GM12891 (cell line): ENCODE results near the gene DAGLB.

Experiments
- POLR2A ChIP-seq: IDR thresholded peaks from 2 replicates; pipeline ENCODE4 v1.6.1; 2011; ENCODE audit warnings: low read depth, low read length, control low read depth
- POU2F2 ChIP-seq: IDR thresholded peaks from 2 replicates; pipeline ENCODE4 v1.6.1; 2011; ENCODE audit warnings: low read depth, mild to moderate bottlenecking, control low read depth, low read length, moderate library complexity
- TAF1 ChIP-seq: IDR thresholded peaks from 2 replicates; pipeline ENCODE4 v1.6.1; 2011; ENCODE audit warnings: low read depth, low read length, control low read depth

DNA sequence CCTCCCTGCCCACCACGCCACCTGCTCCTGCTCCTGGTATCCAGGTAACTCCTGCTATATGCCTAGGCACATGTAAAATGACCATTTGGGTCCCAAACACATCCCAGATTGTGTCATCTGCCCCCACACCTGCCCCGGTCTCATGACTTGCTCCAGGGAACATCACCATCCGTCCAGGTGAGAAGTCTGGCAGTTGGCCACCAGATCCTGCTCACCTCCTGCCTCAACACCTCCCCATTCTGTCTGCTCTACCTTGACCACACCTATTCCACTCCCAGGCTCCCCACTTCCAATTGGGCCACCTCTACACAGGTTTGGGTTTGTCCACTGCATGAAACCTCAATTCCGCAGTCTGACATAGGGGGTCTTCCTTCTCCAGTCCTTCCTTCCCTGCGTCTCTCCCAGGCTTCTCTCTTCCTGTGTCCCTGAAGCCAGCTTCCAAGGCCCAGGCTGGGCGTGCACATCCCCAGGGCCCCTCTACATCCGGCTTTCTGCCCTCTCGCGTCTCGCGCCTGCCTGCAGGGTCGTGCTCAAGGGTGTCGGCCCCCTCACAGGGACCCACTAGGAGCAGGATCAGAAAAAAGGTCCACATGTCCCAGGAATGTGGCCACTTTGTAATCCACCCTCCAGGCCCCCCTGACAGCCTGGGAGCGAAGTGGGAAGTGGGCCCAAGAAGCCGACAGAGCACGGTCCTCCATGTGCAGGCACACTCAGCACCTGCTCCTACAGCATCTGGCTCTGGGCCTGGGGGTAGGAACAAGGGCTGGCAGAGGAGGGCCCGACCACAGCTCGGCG, 49.3 kb upstream of the DAGLB start:
- TF ChIP-seq TAF1 (no peak), POLR2A (no peak), POU2F2 (no peak)
